ENCODE data around the gene SYNPR.

Gene SYNPR

DNA sequence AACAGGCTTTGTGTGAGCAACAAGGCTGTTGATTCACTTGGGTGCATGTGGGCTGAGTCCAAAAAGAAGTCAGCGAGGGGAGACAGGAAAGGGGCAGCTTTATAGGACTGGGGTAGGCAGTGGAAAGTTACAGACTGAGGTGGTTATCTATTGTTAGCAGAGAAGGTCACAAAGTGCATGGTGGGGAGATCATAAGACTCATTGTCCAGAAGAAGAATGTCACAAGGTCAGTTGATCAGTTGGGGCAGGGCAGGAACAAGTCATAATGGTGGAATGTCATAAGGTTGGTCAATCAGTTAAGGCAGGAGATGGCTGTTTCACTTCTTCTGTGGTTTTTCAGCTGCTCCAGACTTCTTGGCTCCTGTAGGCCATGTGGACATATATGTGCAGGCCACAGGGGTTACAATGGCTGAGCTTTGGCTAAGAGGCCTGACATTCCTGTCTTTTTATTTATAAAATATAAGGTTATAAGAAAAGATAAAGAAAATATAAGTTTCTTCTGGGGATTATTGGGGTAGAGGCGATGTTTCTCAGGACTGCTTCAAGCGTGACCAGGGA is 304.9 kb downstream of the SYNPR start:
- TF ChIP-seq, protein P1, sequence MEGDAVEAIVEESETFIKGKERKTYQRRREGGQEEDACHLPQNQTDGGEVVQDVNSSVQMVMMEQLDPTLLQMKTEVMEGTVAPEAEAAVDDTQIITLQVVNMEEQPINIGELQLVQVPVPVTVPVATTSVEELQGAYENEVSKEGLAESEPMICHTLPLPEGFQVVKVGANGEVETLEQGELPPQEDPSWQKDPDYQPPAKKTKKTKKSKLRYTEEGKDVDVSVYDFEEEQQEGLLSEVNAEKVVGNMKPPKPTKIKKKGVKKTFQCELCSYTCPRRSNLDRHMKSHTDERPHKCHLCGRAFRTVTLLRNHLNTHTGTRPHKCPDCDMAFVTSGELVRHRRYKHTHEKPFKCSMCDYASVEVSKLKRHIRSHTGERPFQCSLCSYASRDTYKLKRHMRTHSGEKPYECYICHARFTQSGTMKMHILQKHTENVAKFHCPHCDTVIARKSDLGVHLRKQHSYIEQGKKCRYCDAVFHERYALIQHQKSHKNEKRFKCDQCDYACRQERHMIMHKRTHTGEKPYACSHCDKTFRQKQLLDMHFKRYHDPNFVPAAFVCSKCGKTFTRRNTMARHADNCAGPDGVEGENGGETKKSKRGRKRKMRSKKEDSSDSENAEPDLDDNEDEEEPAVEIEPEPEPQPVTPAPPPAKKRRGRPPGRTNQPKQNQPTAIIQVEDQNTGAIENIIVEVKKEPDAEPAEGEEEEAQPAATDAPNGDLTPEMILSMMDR (IDR thresholded peaks at IDR 0.05; ENCODE audit: extremely low read depth, insufficient read depth, missing control alignments) = no peak
- no peak for DNase-seq (ENCODE audit: low spot score)
- in situ Hi-C loops (cut with MboI; ENCODE audit: low pct_unique_long_range_greater_than_20kb, low sequenced_read_pairs, unreplicated experiment) = no loop called here

DNA sequence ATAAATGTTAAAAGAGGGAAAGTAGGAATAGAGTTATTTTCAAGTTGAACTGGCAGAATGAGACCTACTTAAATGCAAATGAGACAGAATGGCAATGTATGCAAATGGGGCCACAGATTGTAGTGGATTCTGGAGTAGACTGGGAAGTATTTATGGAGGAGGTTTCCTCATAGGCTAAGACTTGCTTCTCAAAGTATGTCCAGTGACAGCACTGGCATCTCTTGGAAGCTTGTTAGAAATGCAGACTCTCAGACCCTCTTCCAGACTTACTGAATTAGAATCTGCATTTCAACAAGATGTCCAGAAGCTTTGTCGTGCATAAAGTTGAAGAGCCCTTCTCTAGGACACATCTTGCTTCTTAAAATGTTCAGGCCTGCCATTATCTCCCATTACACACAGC is 306.6 kb downstream of the SYNPR start:
- TF ChIP-seq, protein P1 (IDR thresholded peaks at IDR 0.05; ENCODE audit: extremely low read depth, insufficient read depth, missing control alignments) = no peak
- in situ Hi-C loops (cut with MboI; ENCODE audit: low pct_unique_long_range_greater_than_20kb, low sequenced_read_pairs, unreplicated experiment) = no loop called here
- DNase-seq (ENCODE audit: low spot score) = no peak

DNA sequence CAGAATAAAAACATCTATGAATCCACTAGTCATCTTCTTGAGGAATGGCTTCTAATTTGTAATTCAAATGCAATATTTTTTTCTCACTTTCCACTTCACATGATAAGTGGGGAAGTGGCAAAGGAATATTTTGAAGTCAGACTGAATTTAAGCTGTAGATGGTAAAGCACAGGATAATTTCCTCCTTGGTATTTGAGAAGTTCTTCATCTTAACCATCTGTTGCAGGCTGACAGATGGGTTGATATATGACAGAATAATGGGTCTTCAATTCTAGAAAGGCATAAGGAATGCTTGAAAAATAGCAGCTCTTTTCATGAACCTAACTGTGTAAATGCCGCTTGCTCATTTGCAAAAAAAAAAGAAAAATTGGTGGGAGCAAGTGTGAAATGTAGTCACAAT is 307.8 kb downstream of the SYNPR start:
- in situ Hi-C loops (cut with MboI; ENCODE audit: low pct_unique_long_range_greater_than_20kb, low sequenced_read_pairs, unreplicated experiment) = no loop called here
- no peak for DNase-seq (ENCODE audit: low spot score)

DNA sequence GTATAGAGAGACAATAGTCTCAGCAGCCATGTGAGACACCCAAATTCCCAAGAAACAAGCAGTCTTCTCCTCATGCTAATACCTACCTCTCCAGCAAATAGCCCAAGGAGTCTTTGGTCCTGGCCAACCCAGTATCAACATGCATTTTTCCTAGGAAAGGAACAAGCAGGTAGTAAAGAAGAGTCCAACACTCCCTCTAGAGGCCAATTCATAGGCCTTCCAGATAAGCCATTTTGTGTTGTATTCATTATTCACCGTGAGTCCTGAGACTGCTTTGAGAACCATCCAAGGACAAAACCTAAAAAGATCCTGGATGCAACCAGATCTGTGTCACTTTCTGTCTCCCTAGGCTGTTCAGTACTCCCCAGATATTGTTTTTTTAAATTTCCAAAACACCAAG is 310.8 kb downstream of the SYNPR start:
- DNase-seq (ENCODE audit: low spot score) = no peak
- in situ Hi-C loops (cut with MboI; ENCODE audit: low pct_unique_long_range_greater_than_20kb, low sequenced_read_pairs, unreplicated experiment) = no loop called here
- TF ChIP-seq, protein P1 (IDR thresholded peaks at IDR 0.05; ENCODE audit: extremely low read depth, insufficient read depth, missing control alignments) = no peak

More for the DNA sequence above, 307.8 kb downstream of the SYNPR start:
- TF ChIP-seq, protein P1 (IDR thresholded peaks at IDR 0.05; ENCODE audit: extremely low read depth, insufficient read depth, missing control alignments) = no peak

DNA sequence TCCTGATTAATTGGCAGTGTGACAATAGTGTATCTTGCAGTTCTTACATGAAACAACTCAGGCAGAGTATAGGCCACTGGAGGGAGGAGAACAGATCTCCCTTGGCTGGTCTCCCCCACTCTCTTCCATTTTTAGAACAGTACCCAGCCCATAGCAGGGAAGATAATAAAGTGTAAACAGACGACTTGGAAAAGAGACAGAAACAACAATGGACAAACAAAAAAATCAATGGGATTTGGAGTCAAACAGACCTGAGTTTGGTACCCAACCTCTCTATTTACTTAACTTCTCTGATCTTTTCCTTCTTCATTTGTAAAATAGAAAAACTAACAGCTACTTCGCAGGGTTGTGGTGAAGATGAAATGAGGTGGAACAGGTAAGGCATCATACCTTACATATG is 315.7 kb downstream of the SYNPR start:
- in situ Hi-C loops (cut with MboI; ENCODE audit: low pct_unique_long_range_greater_than_20kb, low sequenced_read_pairs, unreplicated experiment) = no loop called here
- DNase-seq (ENCODE audit: low spot score) = no peak
- TF ChIP-seq, protein P1 (IDR thresholded peaks at IDR 0.05; ENCODE audit: extremely low read depth, insufficient read depth, missing control alignments) = no peak

DNA sequence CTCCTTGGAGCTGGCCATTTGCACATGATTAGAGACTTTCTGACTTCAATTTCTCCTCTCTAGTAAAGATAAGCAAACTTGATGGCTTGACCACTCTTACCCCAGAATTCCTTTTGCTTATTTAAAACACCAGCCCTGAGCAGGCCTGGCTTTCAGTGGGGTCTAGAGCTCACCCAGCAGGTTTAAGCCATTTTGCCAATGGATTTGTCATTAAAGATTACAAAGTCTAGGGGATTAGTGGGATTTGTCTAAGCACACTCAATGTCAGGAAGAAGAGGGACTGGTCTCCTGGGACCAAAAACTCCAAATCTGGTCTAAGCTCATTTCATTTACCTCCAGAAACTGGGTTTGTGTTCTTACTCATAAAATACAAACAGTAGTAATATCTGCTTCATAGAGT is 317.1 kb downstream of the SYNPR start:
- DNase-seq (ENCODE audit: low spot score) = no peak
- in situ Hi-C loops (cut with MboI; ENCODE audit: low pct_unique_long_range_greater_than_20kb, low sequenced_read_pairs, unreplicated experiment) = no loop called here
- TF ChIP-seq, protein P1 (IDR thresholded peaks at IDR 0.05; ENCODE audit: extremely low read depth, insufficient read depth, missing control alignments) = no peak

DNA sequence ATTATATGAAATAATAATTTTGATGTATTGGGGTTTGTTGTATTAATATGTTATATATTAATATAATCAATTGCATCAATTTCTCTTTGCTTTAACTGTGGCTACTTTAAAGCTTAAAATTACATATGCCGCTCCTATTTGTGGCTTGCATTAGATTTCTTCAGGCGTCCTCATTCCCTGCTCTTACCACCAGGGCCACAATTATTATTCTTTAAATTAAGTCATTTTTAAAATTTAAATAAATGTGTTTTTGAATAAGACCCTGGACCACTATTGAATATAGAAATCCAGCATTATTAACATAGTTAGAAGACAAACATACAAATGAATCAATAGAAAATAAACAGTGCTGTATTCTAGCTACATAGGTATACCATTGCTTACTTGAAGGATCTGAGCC is 318.9 kb downstream of the SYNPR start:
- TF ChIP-seq, protein P1 (IDR thresholded peaks at IDR 0.05; ENCODE audit: extremely low read depth, insufficient read depth, missing control alignments) = no peak
- in situ Hi-C loops (cut with MboI; ENCODE audit: low pct_unique_long_range_greater_than_20kb, low sequenced_read_pairs, unreplicated experiment) = no loop called here
- DNase-seq (ENCODE audit: low spot score) = no peak

Measured in GM13977 (cell line).